SK-N-SH treated with all-trans-retinoic acid at 6 μM for 48 hours (cell line): ENCODE measurements around the gene RWDD4.

Experiments
- ARNTL ChIP-seq: fragments of 450-650 bp; formaldehyde crosslinking; IDR thresholded peaks from 2 replicates; pipeline ENCODE4 v1.5.0; 2020; ENCODE audit warnings: low read depth, mild to moderate bottlenecking, moderate library complexity, borderline replicate concordance
- BACH2 ChIP-seq: fragments of 250-450 bp; sonication (Bioruptor Pico); IDR thresholded peaks from 2 replicates; pipeline ENCODE4 v1.9.0; 2021; ENCODE audit warnings: mild to moderate bottlenecking, borderline replicate concordance
- CREB5 ChIP-seq: fragments of 250-450 bp; sonication (Bioruptor Pico); IDR thresholded peaks from 2 replicates; pipeline ENCODE4 v1.5.1; 2020; ENCODE audit warnings: low read depth, mild to moderate bottlenecking, moderate library complexity
- GLIS3 ChIP-seq: fragments of 250-450 bp; sonication (Bioruptor Pico); IDR thresholded peaks from 2 replicates; pipeline ENCODE4 v1.5.0; 2020; ENCODE audit warnings: mild to moderate bottlenecking, moderate library complexity
- PPARA ChIP-seq: fragments of 250-450 bp; sonication (Bioruptor Pico); IDR thresholded peaks from 2 replicates; pipeline ENCODE4 v1.5.0; 2020; ENCODE audit warnings: mild to moderate bottlenecking, borderline replicate concordance
- ZC3H10 ChIP-seq: fragments of 250-450 bp; sonication (Bioruptor Pico); IDR thresholded peaks from 2 replicates; pipeline ENCODE4 v1.5.1; 2021; ENCODE audit warnings: mild to moderate bottlenecking, moderate library complexity
- ZFP3 ChIP-seq: fragments of 250-450 bp; sonication (Bioruptor Pico); IDR thresholded peaks from 2 replicates; pipeline ENCODE4 v1.5.0; 2020; ENCODE audit warnings: mild to moderate bottlenecking, moderate library complexity
- ZFP30 ChIP-seq: fragments of 450-650 bp; formaldehyde crosslinking; IDR thresholded peaks from 2 replicates; pipeline ENCODE4 v1.5.0; 2022; ENCODE audit warnings: mild to moderate bottlenecking, moderate library complexity
- ZNF70 ChIP-seq: fragments of 450-650 bp; formaldehyde crosslinking; IDR thresholded peaks from 2 replicates; pipeline ENCODE4 v1.5.0; 2020; ENCODE audit warnings: mild to moderate bottlenecking, moderate library complexity
- TF ChIP-seq, protein P1 (sequence below): fragments of 250-450 bp; sonication (Bioruptor Pico); IDR thresholded peaks from 2 replicates; pipeline ENCODE4 v1.8.0; 2020; ENCODE audit warnings: mild to moderate bottlenecking, moderate library complexity, borderline replicate concordance

DNA sequence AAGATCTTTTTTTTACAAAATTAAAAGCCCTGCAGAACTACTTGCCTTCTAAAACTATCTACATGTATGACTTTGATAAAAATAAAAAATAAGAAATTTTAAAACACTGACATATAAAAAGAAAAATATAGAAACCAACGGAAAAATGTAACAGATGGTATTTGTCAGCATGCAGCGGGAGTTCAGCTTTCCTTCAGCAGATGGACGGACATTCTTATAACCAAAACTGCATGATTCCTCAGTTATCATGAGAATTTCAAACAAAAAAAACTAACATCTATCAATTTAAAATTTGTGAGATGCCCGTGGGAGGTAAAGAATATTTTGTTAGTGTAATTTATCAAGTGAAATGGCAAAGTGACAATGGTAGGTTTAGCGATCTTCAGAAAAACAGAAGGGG lies 23.2 kb downstream of the RWDD4 start:
- TF ChIP-seq ZFP30 (CRISPR knock-in tag): no peak
- TF ChIP-seq ARNTL: no peak
- no peak for TF ChIP-seq PPARA
- TF ChIP-seq, protein P1, sequence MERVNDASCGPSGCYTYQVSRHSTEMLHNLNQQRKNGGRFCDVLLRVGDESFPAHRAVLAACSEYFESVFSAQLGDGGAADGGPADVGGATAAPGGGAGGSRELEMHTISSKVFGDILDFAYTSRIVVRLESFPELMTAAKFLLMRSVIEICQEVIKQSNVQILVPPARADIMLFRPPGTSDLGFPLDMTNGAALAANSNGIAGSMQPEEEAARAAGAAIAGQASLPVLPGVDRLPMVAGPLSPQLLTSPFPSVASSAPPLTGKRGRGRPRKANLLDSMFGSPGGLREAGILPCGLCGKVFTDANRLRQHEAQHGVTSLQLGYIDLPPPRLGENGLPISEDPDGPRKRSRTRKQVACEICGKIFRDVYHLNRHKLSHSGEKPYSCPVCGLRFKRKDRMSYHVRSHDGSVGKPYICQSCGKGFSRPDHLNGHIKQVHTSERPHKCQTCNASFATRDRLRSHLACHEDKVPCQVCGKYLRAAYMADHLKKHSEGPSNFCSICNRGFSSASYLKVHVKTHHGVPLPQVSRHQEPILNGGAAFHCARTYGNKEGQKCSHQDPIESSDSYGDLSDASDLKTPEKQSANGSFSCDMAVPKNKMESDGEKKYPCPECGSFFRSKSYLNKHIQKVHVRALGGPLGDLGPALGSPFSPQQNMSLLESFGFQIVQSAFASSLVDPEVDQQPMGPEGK (CRISPR knock-in tag): no peak
- no peak for TF ChIP-seq BACH2 (CRISPR knock-in tag)
- TF ChIP-seq ZFP3: no peak
- no peak for TF ChIP-seq GLIS3 (CRISPR knock-in tag)
- TF ChIP-seq CREB5 (CRISPR knock-in tag): no peak
- TF ChIP-seq ZNF70: no peak
- TF ChIP-seq ZC3H10 (CRISPR knock-in tag): no peak
